IMR-90 (cell line): Measurements from ENCODE around the gene MPZL3. TPM values are rescaled to one million over a fixed set of nuclear protein-coding genes. Genes with fewer than 3 reads are reported as not detected.

Experiments used
- ATAC-seq: fragments of 200-7000 bp; cut with Tn5 transposase; 2 replicates; pipeline ENCODE4 v1.9.1; 2020; ENCODE audit warnings: low read depth, mild to moderate bottlenecking, moderate library complexity
- BruUV-seq: library from RNA; stranded (reverse); fragments of 400-500 nt; replicated peaks from 2 replicates; lab custom pipeline; 2021; lab: Mats Ljungman, UMichigan
- CTCF ChIA-PET: fragments of 300-600 bp; formaldehyde crosslinking; extraction: SDS; loops from one replicate; lab custom pipeline; 2021; ENCODE audit warnings: antibody characterized with exemption; lab: Yijun Ruan, JAX
- POLR2A ChIA-PET: fragments of 300-600 bp; sonication (Branson Sonifier 250); formaldehyde crosslinking; loops from one replicate; lab custom pipeline; 2022; ENCODE audit warnings: antibody characterized with exemption; ENCODE audit not compliant: unreplicated experiment; lab: Charles Lee
- DNase-seq: peaks from one replicate; pipeline ENCODE4 v3.0.0; 2013
- H2AFZ ChIP-seq: replicated peaks from 2 replicates; pipeline ENCODE3; 2013; ENCODE audit warnings: low read length, mild to moderate bottlenecking; ENCODE audit not compliant: poor library complexity
- H2AK5ac ChIP-seq: 2 replicates; pipeline ENCODE4 v1.6.1; 2013; ENCODE audit warnings: low read depth, low read length, inconsistent platforms
- H2AK9ac ChIP-seq: replicated peaks from 2 replicates; pipeline ENCODE3; 2013; ENCODE audit warnings: mild to moderate bottlenecking, low read depth, low read length, moderate library complexity; ENCODE audit not compliant: poor library complexity
- H2BK120ac ChIP-seq: 2 replicates; pipeline ENCODE4 v1.6.1; 2013; ENCODE audit warnings: low read depth, low read length, inconsistent platforms
- H2BK15ac ChIP-seq: 3 replicates; pipeline ENCODE4 v1.6.1; 2013; ENCODE audit warnings: low read depth, low read length, inconsistent platforms
- H2BK20ac ChIP-seq: 2 replicates; pipeline ENCODE4 v1.6.1; 2013; ENCODE audit warnings: low read depth, mild to moderate bottlenecking, inconsistent platforms, low read length, moderate library complexity
- H2BK5ac ChIP-seq: 2 replicates; pipeline ENCODE4 v1.6.1; 2013; ENCODE audit warnings: mild to moderate bottlenecking, low read depth, low read length, inconsistent platforms; ENCODE audit not compliant: poor library complexity, severe bottlenecking
- H3K14ac ChIP-seq: replicated peaks from 2 replicates; pipeline ENCODE4 v1.6.1; 2013; ENCODE audit warnings: low read depth, low read length, inconsistent platforms
- H3K18ac ChIP-seq: 2 replicates; pipeline ENCODE4 v1.6.1; 2013; ENCODE audit warnings: low read depth, low read length, control low read depth
- H3K23ac ChIP-seq: 2 replicates; pipeline ENCODE4 v1.6.1; 2013; ENCODE audit warnings: low read depth, low read length, inconsistent platforms
- H3K27ac ChIP-seq: 2 replicates; pipeline ENCODE4 v1.5.1; 2013; ENCODE audit warnings: mild to moderate bottlenecking, control low read depth, low read length; ENCODE audit not compliant: insufficient read depth
- H3K27me3 ChIP-seq: 2 replicates; pipeline ENCODE4 v1.6.1; 2013; ENCODE audit warnings: low read length; ENCODE audit not compliant: control insufficient read depth, insufficient read depth
- H3K36me3 ChIP-seq: 2 replicates; pipeline ENCODE4 v1.6.1; 2013; ENCODE audit warnings: low read length, mixed read lengths; ENCODE audit not compliant: control insufficient read depth, insufficient read depth
- H3K4ac ChIP-seq: 2 replicates; pipeline ENCODE4 v1.6.1; 2013; ENCODE audit warnings: low read depth, low read length, inconsistent platforms
- H3K4me1 ChIP-seq: 2 replicates; pipeline ENCODE4 v1.6.1; 2013; ENCODE audit warnings: low read length, mixed read lengths; ENCODE audit not compliant: control insufficient read depth, insufficient read depth
- H3K4me2 ChIP-seq: 2 replicates; pipeline ENCODE4 v1.6.1; 2013; ENCODE audit warnings: low read depth, mild to moderate bottlenecking, control low read depth, low read length, moderate library complexity
- H3K4me3 ChIP-seq: 2 replicates; pipeline ENCODE4 v1.5.1; 2013; ENCODE audit warnings: low read depth, mild to moderate bottlenecking, control low read depth, low read length, moderate library complexity; ENCODE audit not compliant: insufficient read depth
- H3K56ac ChIP-seq: 2 replicates; pipeline ENCODE4 v1.6.1; 2013; ENCODE audit warnings: low read length, inconsistent platforms; ENCODE audit not compliant: insufficient read depth; ENCODE audit errors: extremely low read depth
- H3K79me1 ChIP-seq, 2 experiments: 2 replicates each; pipeline ENCODE4 v1.6.1; 2013; ENCODE audit warnings: low read length in 2 of 2, inconsistent platforms in 1 of 2, low read depth in 1 of 2
- H3K9ac ChIP-seq: 2 replicates; pipeline ENCODE4 v1.6.1; 2013; ENCODE audit warnings: low read depth, low read length, control low read depth
- H3K9me1 ChIP-seq: 2 replicates; pipeline ENCODE4 v1.6.1; 2013; ENCODE audit warnings: low read length, inconsistent platforms; ENCODE audit not compliant: insufficient read depth
- H3K9me3 ChIP-seq: 2 replicates; pipeline ENCODE4 v1.6.1; 2013; ENCODE audit warnings: low read length; ENCODE audit not compliant: control insufficient read depth, insufficient read depth
- H4K20me1 ChIP-seq: 2 replicates; pipeline ENCODE4 v1.6.1; 2013; ENCODE audit warnings: low read length, inconsistent platforms; ENCODE audit not compliant: insufficient read depth
- H4K5ac ChIP-seq: 2 replicates; pipeline ENCODE4 v1.6.1; 2013; ENCODE audit warnings: mild to moderate bottlenecking, low read depth, low read length, control low read depth
- H4K8ac ChIP-seq, 2 experiments: 2 replicates each; pipeline ENCODE4 v1.6.1; 2013; ENCODE audit warnings: low read depth in 2 of 2, low read length in 2 of 2, control low read depth in 1 of 2, inconsistent platforms in 1 of 2
- H4K91ac ChIP-seq: 2 replicates; pipeline ENCODE4 v1.6.1; 2013; ENCODE audit warnings: low read depth, low read length, inconsistent platforms; ENCODE audit not compliant: insufficient read depth
- BHLHE40 ChIP-seq: fragments of 150-350 bp; IDR thresholded peaks from 2 replicates; pipeline ENCODE4 v1.6.1; 2016; ENCODE audit warnings: mild to moderate bottlenecking, low read depth, low read length
- CHD1 ChIP-seq: IDR thresholded peaks from 2 replicates; pipeline ENCODE4 v1.6.1; 2012; ENCODE audit warnings: low read depth, low read length, improper control_type of control experiment
- ELK1 ChIP-seq: fragments of 150-350 bp; IDR thresholded peaks from 2 replicates; pipeline ENCODE4 v1.6.1; 2016; ENCODE audit warnings: low read depth, mild to moderate bottlenecking, low read length, moderate library complexity, borderline replicate concordance
- FOS ChIP-seq: fragments of 150-350 bp; IDR thresholded peaks from 2 replicates; pipeline ENCODE4 v1.6.1; 2016; ENCODE audit warnings: low read depth, low read length
- MAZ ChIP-seq: IDR thresholded peaks from 2 replicates; pipeline ENCODE4 v1.6.1; 2012; ENCODE audit warnings: low read depth, mild to moderate bottlenecking, low read length, improper control_type of control experiment, moderate library complexity, borderline replicate concordance
- MXI1 ChIP-seq: IDR thresholded peaks from 2 replicates; pipeline ENCODE4 v1.6.1; 2012; ENCODE audit warnings: low read depth, mild to moderate bottlenecking, low read length, moderate library complexity, borderline replicate concordance
- NFE2L2 ChIP-seq: fragments of 150-350 bp; IDR thresholded peaks from 2 replicates; pipeline ENCODE4 v1.6.1; 2016; ENCODE audit warnings: low read depth, mild to moderate bottlenecking, low read length
- RFX5 ChIP-seq: IDR thresholded peaks from 2 replicates; pipeline ENCODE4 v1.8.0; 2012; ENCODE audit warnings: low read depth, mild to moderate bottlenecking, low read length, moderate library complexity
- WGBS, 2 experiments: methylation state at CpG; one replicate each; pipeline versions ENCODE4 v1.1.5 to v1.1.7; 2013; ENCODE audit warnings: missing lambda C conversion rate in 2 of 2; ENCODE audit not compliant: insufficient read length in 1 of 2; ENCODE audit errors: extremely low coverage in 2 of 2; 5-methylcytosine and 5-hydroxymethylcytosine counted together
- dilution Hi-C: fragments of 300-500 bp; cut with HindIII; formaldehyde crosslinking; loops from one replicate; pipeline ENCODE4 v1.14.3; 2018; ENCODE audit warnings: low sequenced_read_pairs; ENCODE audit not compliant: unreplicated experiment
- in situ Hi-C: fragments of 300-500 bp; cut with MboI; formaldehyde crosslinking; loops from 3 replicates; pipeline ENCODE4 v1.14.3; 2019; ENCODE audit warnings: low sequenced_read_pairs, inconsistent platforms, mixed read lengths
- intact Hi-C: fragments of 100-400 bp; cut with micrococcal nuclease; formaldehyde crosslinking; loops from 2 replicates; pipeline ENCODE4 v1.10.0; 2022
- polyA plus RNA-seq, 3 experiments: library from polyadenylated mRNA; depleted of rRNA; stranded (reverse); fragments of >200 nt; gene quantifications; 2 replicates each; pipeline ENCODE4 v1.2.3, GENCODE V29; 2012; ENCODE audit warnings: low replicate concordance in 1 of 3
- total RNA-seq: library from RNA; depleted of rRNA; stranded (reverse); fragments of >200 nt; gene quantifications from 2 replicates; pipeline ENCODE4 v1.2.3, GENCODE V29; 2012
- TF ChIP-seq, protein P1 (sequence below): fragments of 150-350 bp; IDR thresholded peaks from 2 replicates; pipeline ENCODE4 v1.6.1; 2017; ENCODE audit warnings: mild to moderate bottlenecking, antibody characterized with exemption, low read length, low read depth

The MPZL3 gene
- total and polyA plus RNA-seq, 2 of the 4 experiments (the other 2 are of a cell fraction), result 0.15 to 0.36 TPM

GRCh38 chr11:118216621-118217481 is 35.3 kb downstream of the MPZL3 start:
- TF ChIP-seq FOS (no peak), ELK1 (no peak), BHLHE40 (no peak), RFX5 (no peak), MAZ (no peak), MXI1 (no peak), CHD1 (no peak), NFE2L2 (no peak)
- TF ChIP-seq, protein P1, sequence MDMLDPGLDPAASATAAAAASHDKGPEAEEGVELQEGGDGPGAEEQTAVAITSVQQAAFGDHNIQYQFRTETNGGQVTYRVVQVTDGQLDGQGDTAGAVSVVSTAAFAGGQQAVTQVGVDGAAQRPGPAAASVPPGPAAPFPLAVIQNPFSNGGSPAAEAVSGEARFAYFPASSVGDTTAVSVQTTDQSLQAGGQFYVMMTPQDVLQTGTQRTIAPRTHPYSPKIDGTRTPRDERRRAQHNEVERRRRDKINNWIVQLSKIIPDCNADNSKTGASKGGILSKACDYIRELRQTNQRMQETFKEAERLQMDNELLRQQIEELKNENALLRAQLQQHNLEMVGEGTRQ, result no peak
- H3K9ac ChIP-seq, result no peak overlapping the region
- H3K56ac ChIP-seq, result no peak overlapping the region
- ChIA-PET CTCF (interaction anchor here (1.0 kb wide), 1 partner anchor 18 kb away, joined by 6 read pairs; no protein-coding TSS in a partner anchor), POLR2A (no interaction called here)
- no peak overlapping the region for H3K18ac ChIP-seq
- no peaks in the 10 kb centered on the region for H4K20me1 ChIP-seq
- no peak overlapping the region for H3K4ac ChIP-seq
- in situ Hi-C loops (no loop called here), dilution Hi-C loops (no loop called here), intact Hi-C loops (no loop called here)
- no peak overlapping the region for H4K5ac ChIP-seq
- no peak overlapping the region for H2AK9ac ChIP-seq
- H3K79me1 ChIP-seq, result no peaks in the 10 kb centered on the region
- no peak overlapping the region for H2BK20ac ChIP-seq
- H3K27ac ChIP-seq, result no peak overlapping the region
- no peaks in the 10 kb centered on the region for H3K9me3 ChIP-seq
- H3K4me3 ChIP-seq, result no peak overlapping the region
- H3K23ac ChIP-seq, result no peak overlapping the region
- H3K27me3 ChIP-seq, result peaks cover 16% of the 10 kb centered on the region
- H3K9me1 ChIP-seq, result no peaks in the 10 kb centered on the region
- no peak overlapping the region for H2BK120ac ChIP-seq
- 40% methylated on average over 2 of the region's 11 CpGs; no CpG with 5 or more reads in 1 of the 2 experiments for whole genome bisulfite sequencing, 2 experiments
- no peak for ATAC-seq
- BruUV-seq, result no TSS peak
- H2AFZ ChIP-seq, result no peak overlapping the region
- H4K8ac ChIP-seq, result no peak overlapping the region
- H3K4me1 ChIP-seq, result no peaks in the 10 kb centered on the region
- H2BK15ac ChIP-seq, result no peak overlapping the region
- H4K91ac ChIP-seq, result no peak overlapping the region
- no peak overlapping the region for H2BK5ac ChIP-seq
- no peak overlapping the region for H3K14ac ChIP-seq
- no peak overlapping the region for H2AK5ac ChIP-seq
- DNase-seq, result no peak
- H3K36me3 ChIP-seq, result no peaks in the 10 kb centered on the region
- no peak overlapping the region for H3K4me2 ChIP-seq
